Breast epithelium (tissue), 3 donors: ENCODE measurements around the gene WWOX.

Source experiments
- CTCF ChIP-seq, 3 donors: fragments of 450-650 bp; IDR thresholded peaks; one replicate each; pipeline ENCODE4 v1.5.1; 2016 to 2017; ENCODE audit warnings: antibody characterized with exemption in 3 of 3, mild to moderate bottlenecking in 3 of 3, moderate library complexity in 3 of 3
- POLR2A ChIP-seq: fragments of 450-650 bp; IDR thresholded peaks from one replicate; pipeline ENCODE4 v1.6.1; 2016; ENCODE audit warnings: antibody characterized with exemption, mild to moderate bottlenecking, moderate library complexity

GRCh38 chr16:78161023-78161729, 61.7 kb downstream of the WWOX start:
- TF ChIP-seq CTCF (IDR thresholded peaks at IDR 0.05) (no peak), POLR2A (no peak)
